AG09309 (cell line): Measurements from ENCODE around the gene FAM131B.

Source experiments
- DNase-seq: peaks from one replicate; pipeline ENCODE4 v3.0.0-alpha.2; 2010; ENCODE audit warnings: low read depth
- H3K4me3 ChIP-seq: 2 replicates; pipeline ENCODE4 v1.5.1; 2011; ENCODE audit warnings: mild to moderate bottlenecking, low read depth, low read length, moderate library complexity; ENCODE audit not compliant: control insufficient read depth
- CTCF ChIP-seq: IDR thresholded peaks from 2 replicates; pipeline ENCODE4 v1.5.1; 2011; ENCODE audit warnings: mild to moderate bottlenecking, low read depth, low read length, inconsistent platforms; ENCODE audit not compliant: insufficient read depth, control insufficient read depth; ENCODE audit errors: missing control alignments

The FAM131B gene

GRCh38 chr7:143314127-143314526 is 48.4 kb downstream of the FAM131B start:
- no peak for TF ChIP-seq CTCF
- no peak for DNase-seq
- no peak overlapping the region for H3K4me3 ChIP-seq

- TF ChIP-seq CTCF: no peak
- no peak for DNase-seq
- no peak overlapping the region for H3K4me3 ChIP-seq
These were observed 53.9 kb downstream of the FAM131B start for GRCh38 chr7:143308632-143309031.

- DNase-seq: no peak
- H3K4me3 ChIP-seq: no peak overlapping the region
- TF ChIP-seq CTCF: peak; percentile 73
These were observed 57.0 kb downstream of the FAM131B start for GRCh38 chr7:143305423-143306070.

GRCh38 chr7:143304938-143305337 is 57.6 kb downstream of the FAM131B start:
- no peak overlapping the region for H3K4me3 ChIP-seq
- DNase-seq: no peak
- TF ChIP-seq CTCF: no peak

- no peak for TF ChIP-seq CTCF
- DNase-seq: no peak
- H3K4me3 ChIP-seq: no peak overlapping the region
These were observed 58.8 kb downstream of the FAM131B start for GRCh38 chr7:143303733-143304132.
